HG03469 (cell line): ENCODE results near the gene TMCO5A.

Source experiments
- ATAC-seq: cut with Tn5 transposase; IDR thresholded peaks from one replicate; pipeline ENCODE4 v1.9.1; 2021; ENCODE audit warnings: mild to moderate bottlenecking, moderate library complexity, moderate number of reproducible peaks; ENCODE audit not compliant: unreplicated experiment

Gene TMCO5A

GRCh38 chr15:37967788-37968187 is 33.3 kb downstream of the TMCO5A start:
- ATAC-seq: no peak

GRCh38 chr15:37973856-37974255 is 39.4 kb downstream of the TMCO5A start:
- ATAC-seq: no peak

- ATAC-seq: no peak
Observed at GRCh38 chr15:37978231-37978630, 43.8 kb downstream of the TMCO5A start.

- no peak for ATAC-seq
Observed at GRCh38 chr15:37979671-37980409, 45.4 kb downstream of the TMCO5A start.

- ATAC-seq: no peak
Observed at GRCh38 chr15:37981201-37981600, 46.8 kb downstream of the TMCO5A start.

GRCh38 chr15:37981775-37982174 is 47.3 kb downstream of the TMCO5A start:
- ATAC-seq: no peak

- no peak for ATAC-seq
Observed at GRCh38 chr15:37984368-37984767, 49.9 kb downstream of the TMCO5A start.

- no peak for ATAC-seq
Observed at GRCh38 chr15:37995461-37996347, 61.3 kb downstream of the TMCO5A start.
